Uterus (tissue), 2 donors: ENCODE measurements around the gene CCL15.

Experiments used
- CTCF ChIP-seq, 4 experiments: fragments of 200-600 bp in 2 of 4; fragments of 450-650 bp in 2 of 4; sonication (generic) in 2 of 4; IDR thresholded peaks; one replicate each; pipeline ENCODE4 v1.5.1; 2016 to 2019; ENCODE audit warnings: antibody characterized with exemption in 4 of 4, mild to moderate bottlenecking in 2 of 4, moderate library complexity in 1 of 4
- POLR2A ChIP-seq, 2 donors: fragments of 450-650 bp; IDR thresholded peaks; one replicate each; pipeline ENCODE4 v1.6.1; 2016; ENCODE audit warnings: antibody characterized with exemption in 2 of 2, mild to moderate bottlenecking in 1 of 2, moderate library complexity in 1 of 2

GRCh38 chr17:36034127-36034526 is 32.8 kb upstream of the CCL15 start:
- TF ChIP-seq CTCF (IDR thresholded peaks at IDR 0.05) = no peak
- no peak for TF ChIP-seq POLR2A (IDR thresholded peaks at IDR 0.05)
